B cell (primary cell): ENCODE results near the gene ADGRB2. TPM values are rescaled to one million over a fixed set of nuclear protein-coding genes. Genes with fewer than 3 reads are reported as not detected.

Experiments used
- ATAC-seq: fragments of 200-7000 bp; cut with Tn5 transposase; one replicate; pipeline ENCODE4 v1.10.0; 2021; ENCODE audit warnings: low read depth, mild to moderate bottlenecking, moderate number of reproducible peaks, moderate library complexity
- CTCF ChIA-PET: fragments of 350-600 bp; sonication (Branson Sonifier 250); formaldehyde crosslinking; loops from one replicate; lab custom pipeline; 2021; ENCODE audit warnings: antibody characterized with exemption, inconsistent platforms; lab: Charles Lee
- POLR2A ChIA-PET: fragments of 350-600 bp; sonication (Branson Sonifier 250); formaldehyde crosslinking; loops from one replicate; lab custom pipeline; 2021; ENCODE audit warnings: antibody characterized with exemption; lab: Charles Lee
- DNase-seq: peaks from one replicate; pipeline ENCODE4 v3.0.0; 2013
- H2AFZ ChIP-seq: 2 replicates; pipeline ENCODE4 v1.6.1; 2012; ENCODE audit warnings: mild to moderate bottlenecking, low read depth, low read length; ENCODE audit not compliant: insufficient read depth, poor library complexity, severe bottlenecking
- H3K27ac ChIP-seq, 2 donors: 1 replicate in 1 of 2; 2 replicates in 1 of 2; pipeline ENCODE4 v1.5.1; 2012 to 2013; ENCODE audit warnings: low read length in 2 of 2, mild to moderate bottlenecking in 2 of 2, moderate library complexity in 1 of 2
- H3K27me3 ChIP-seq, 4 experiments: fragments of 200-600 bp in 1 of 4; sonication (generic) in 1 of 4; replicated peaks in 1 of 4; 1 replicate in 2 of 4; 2 replicates in 2 of 4; pipeline versions ENCODE4 v1.6.1 to v1.7.0; 2013 to 2016; ENCODE audit warnings: low read length in 3 of 4, mild to moderate bottlenecking in 2 of 4, mixed read lengths in 1 of 4, moderate library complexity in 1 of 4; ENCODE audit not compliant: insufficient read depth in 4 of 4, control insufficient read depth in 3 of 4; ENCODE audit errors: control extremely low read depth in 1 of 4
- H3K36me3 ChIP-seq, 2 experiments: replicated peaks in 1 of 2; 1 replicate in 1 of 2; 2 replicates in 1 of 2; pipeline versions ENCODE4 v1.6.1 to v1.7.1; 2013; ENCODE audit warnings: low read length in 1 of 2; ENCODE audit not compliant: insufficient read depth in 2 of 2, control insufficient read depth in 1 of 2; ENCODE audit errors: control extremely low read depth in 1 of 2, extremely low read depth in 1 of 2
- H3K4me1 ChIP-seq, 2 donors: fragments of 200-600 bp in 1 of 2; sonication (generic) in 1 of 2; 1 replicate in 1 of 2; 2 replicates in 1 of 2; pipeline versions ENCODE4 v1.5.1 to v1.6.1; 2013 to 2017; ENCODE audit warnings: low read length in 2 of 2; ENCODE audit not compliant: control insufficient read depth in 2 of 2, insufficient read depth in 2 of 2
- H3K4me2 ChIP-seq: replicated peaks from 2 replicates; pipeline ENCODE3; 2012; ENCODE audit warnings: mild to moderate bottlenecking, low read depth, low read length; ENCODE audit not compliant: poor library complexity, severe bottlenecking
- H3K4me3 ChIP-seq, 5 experiments: fragments of 200-600 bp in 1 of 5; sonication (generic) in 1 of 5; 1 replicate in 3 of 5; 2 replicates in 2 of 5; pipeline versions ENCODE4 v1.5.1 to v1.7.0; 2011 to 2016; ENCODE audit warnings: low read length in 4 of 5, mild to moderate bottlenecking in 4 of 5, low read depth in 2 of 5, control low read depth in 1 of 5, moderate library complexity in 1 of 5; ENCODE audit not compliant: insufficient read depth in 1 of 5; ENCODE audit errors: control extremely low read depth in 1 of 5, extremely low read depth in 1 of 5
- H3K79me2 ChIP-seq: fragments of 200-600 bp; sonication (generic); one replicate; pipeline ENCODE4 v1.6.0; 2016; ENCODE audit warnings: low read length; ENCODE audit not compliant: control insufficient read depth, insufficient read depth
- H3K9ac ChIP-seq: fragments of 200-600 bp; sonication (generic); 2 replicates; pipeline ENCODE4 v1.6.1; 2017; ENCODE audit warnings: mild to moderate bottlenecking, low read length, moderate library complexity
- H3K9me3 ChIP-seq, 3 donors: one replicate each; pipeline versions ENCODE4 v1.6.1 to v1.7.1; 2013; ENCODE audit warnings: low read length in 2 of 3; ENCODE audit not compliant: control insufficient read depth in 2 of 3, insufficient read depth in 1 of 3; ENCODE audit errors: control extremely low read depth in 1 of 3
- H4K20me1 ChIP-seq: 2 replicates; pipeline ENCODE4 v1.6.0; 2012; ENCODE audit warnings: mild to moderate bottlenecking, low read length; ENCODE audit not compliant: insufficient read depth, control insufficient read depth, poor library complexity, severe bottlenecking
- H3K27ac Mint-ChIP-seq: one replicate; pipeline ENCODE4 v1.8.0; 2021; ENCODE audit warnings: mixed read lengths
- H3K27me3 Mint-ChIP-seq: one replicate; pipeline ENCODE4 v1.8.0; 2021; ENCODE audit warnings: mixed read lengths
- H3K4me1 Mint-ChIP-seq: one replicate; pipeline ENCODE4 v1.8.0; 2021; ENCODE audit warnings: mixed read lengths
- H3K4me3 Mint-ChIP-seq: one replicate; pipeline ENCODE4 v1.8.0; 2021; ENCODE audit warnings: mixed read lengths
- H3K9me3 Mint-ChIP-seq: one replicate; pipeline ENCODE4 v1.8.0; 2022; ENCODE audit warnings: mixed read lengths; ENCODE audit not compliant: insufficient read depth
- EZH2 ChIP-seq: IDR thresholded peaks from 2 replicates; pipeline ENCODE4 v1.6.1; 2012; ENCODE audit warnings: borderline replicate concordance, low read depth, mild to moderate bottlenecking, moderate library complexity, low read length; ENCODE audit not compliant: insufficient read depth, poor library complexity, severe bottlenecking
- WGBS: methylation state at CpG from one replicate; pipeline ENCODE4 v1.1.5; 2013; ENCODE audit warnings: missing lambda C conversion rate; ENCODE audit not compliant: insufficient coverage; 5-methylcytosine and 5-hydroxymethylcytosine counted together
- intact Hi-C: fragments of 100-400 bp; cut with micrococcal nuclease; formaldehyde crosslinking; loops from one replicate; pipeline ENCODE4 v1.10.0; 2022
- polyA plus RNA-seq: library from polyadenylated mRNA; depleted of rRNA; stranded (reverse); fragments of >200 nt; gene quantifications from 2 replicates; pipeline ENCODE4 v1.2.3, GENCODE V29; 2012
- total RNA-seq, 2 donors: library from RNA; stranded (reverse); fragments of 120-200 nt in 1 of 2; gene quantifications; 1 replicate in 1 of 2; 2 replicates in 1 of 2; pipeline versions ENCODE4 v1.2.3 to v1.2.4, GENCODE V29; 2013 to 2022
- TF ChIP-seq, protein P1 (sequence below): fragments of 200-600 bp; IDR thresholded peaks from one replicate; pipeline ENCODE4 v1.8.0; 2022; ENCODE audit warnings: antibody characterized with exemption, mild to moderate bottlenecking

The ADGRB2 gene
- total and polyA plus RNA-seq, 2 donors (not counting 1 experiment from before 2014, with no cell fraction given) = 1.9 to 2.7 TPM

- H3K36me3 ChIP-seq = no peaks in the 10 kb centered on the region
- H3K9ac ChIP-seq = no peak overlapping the region
- peaks cover 4 to 5% of the 10 kb centered on the region in 2 donors for H3K4me1 ChIP-seq
- no peaks in the 10 kb centered on the region for H4K20me1 ChIP-seq
- ATAC-seq (no peak), DNase-seq (no peak)
- Mint-ChIP-seq H3K4me3 (no peak overlapping the region), H3K9me3 (no peaks in the 10 kb centered on the region), H3K4me1 (peaks cover 4% of the 10 kb centered on the region), H3K27ac (no peak overlapping the region), H3K27me3 (peaks cover 26% of the 10 kb centered on the region)
- H3K4me2 ChIP-seq = no peak overlapping the region
- no peak overlapping the region for H2AFZ ChIP-seq
- H3K9me3 ChIP-seq = no peaks in the 10 kb centered on the region
- TF ChIP-seq, protein P1, sequence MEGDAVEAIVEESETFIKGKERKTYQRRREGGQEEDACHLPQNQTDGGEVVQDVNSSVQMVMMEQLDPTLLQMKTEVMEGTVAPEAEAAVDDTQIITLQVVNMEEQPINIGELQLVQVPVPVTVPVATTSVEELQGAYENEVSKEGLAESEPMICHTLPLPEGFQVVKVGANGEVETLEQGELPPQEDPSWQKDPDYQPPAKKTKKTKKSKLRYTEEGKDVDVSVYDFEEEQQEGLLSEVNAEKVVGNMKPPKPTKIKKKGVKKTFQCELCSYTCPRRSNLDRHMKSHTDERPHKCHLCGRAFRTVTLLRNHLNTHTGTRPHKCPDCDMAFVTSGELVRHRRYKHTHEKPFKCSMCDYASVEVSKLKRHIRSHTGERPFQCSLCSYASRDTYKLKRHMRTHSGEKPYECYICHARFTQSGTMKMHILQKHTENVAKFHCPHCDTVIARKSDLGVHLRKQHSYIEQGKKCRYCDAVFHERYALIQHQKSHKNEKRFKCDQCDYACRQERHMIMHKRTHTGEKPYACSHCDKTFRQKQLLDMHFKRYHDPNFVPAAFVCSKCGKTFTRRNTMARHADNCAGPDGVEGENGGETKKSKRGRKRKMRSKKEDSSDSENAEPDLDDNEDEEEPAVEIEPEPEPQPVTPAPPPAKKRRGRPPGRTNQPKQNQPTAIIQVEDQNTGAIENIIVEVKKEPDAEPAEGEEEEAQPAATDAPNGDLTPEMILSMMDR = no peak
- TF ChIP-seq EZH2 = no peak
- ChIA-PET CTCF (interaction anchor here (1.1 kb wide), 1 partner anchor 168 kb away, joined by 3 read pairs; no protein-coding TSS in a partner anchor), POLR2A (no interaction called here)
- intact Hi-C loops = no loop called here
- H3K27me3 ChIP-seq = peaks cover 0 to 13% (median 4%) of the 10 kb centered on the region in 4 experiments
- 82% methylated on average over 10 of the region's 13 CpGs for WGBS
- H3K79me2 ChIP-seq = no peaks in the 10 kb centered on the region
- H3K4me3 ChIP-seq = no peak overlapping the region
- no peak overlapping the region for H3K27ac ChIP-seq
These were observed 31.9 kb upstream of the ADGRB2 start for GRCh38 chr1:31795801-31796621.

GRCh38 chr1:31795096-31795675, 31.0 kb upstream of the ADGRB2 start:
- no peaks in the 10 kb centered on the region for H3K9me3 Mint-ChIP-seq
- no peak overlapping the region for H2AFZ ChIP-seq
- H3K4me3 Mint-ChIP-seq = no peak overlapping the region
- H3K27ac Mint-ChIP-seq = no peak overlapping the region
- H3K9ac ChIP-seq = no peak overlapping the region
- no peaks in the 10 kb centered on the region for H3K9me3 ChIP-seq
- peaks cover 26% of the 10 kb centered on the region for H3K27me3 Mint-ChIP-seq
- CTCF ChIA-PET = interaction anchor here (1.1 kb wide), 1 partner anchor 169 kb away, joined by 3 read pairs; no protein-coding TSS in a partner anchor
- no peaks in the 10 kb centered on the region for H3K79me2 ChIP-seq
- POLR2A ChIA-PET = no interaction called here
- no peak overlapping the region for H3K4me2 ChIP-seq
- no peak for ATAC-seq
- TF ChIP-seq, protein P1 = no peak
- TF ChIP-seq EZH2 = no peak
- peaks cover 0 to 13% (median 4%) of the 10 kb centered on the region in 4 experiments for H3K27me3 ChIP-seq
- H3K4me3 ChIP-seq = no peak overlapping the region
- H3K4me1 Mint-ChIP-seq = no peaks in the 10 kb centered on the region
- intact Hi-C loops = no loop called here
- WGBS = 67% methylated on average over 1 of the region's 2 CpGs
- no peak overlapping the region for H3K27ac ChIP-seq
- no peaks in the 10 kb centered on the region for H3K36me3 ChIP-seq
- no peaks in the 10 kb centered on the region for H3K4me1 ChIP-seq
- no peak for DNase-seq
- no peaks in the 10 kb centered on the region for H4K20me1 ChIP-seq
